Esophagus mucosa (tissue), 1 donor: ENCODE data around the gene BPIFA1. TPM values are rescaled to one million over a fixed set of nuclear protein-coding genes. Genes with fewer than 3 reads are reported as not detected.
A peak's percentile ranks its signal among the peaks of the same experiment; 100 is the strongest.

ENCODE experiments used
- ATAC-seq: fragments of 200-7000 bp; cut with Tn5 transposase; one replicate; pipeline ENCODE4 v1.9.1; 2020
- total RNA-seq: library from RNA; stranded (reverse); gene quantifications from one replicate; pipeline ENCODE4 v1.2.4, GENCODE V29; 2023
- donor health status: DM: yes; HTN: yes; CAD: no.

The BPIFA1 gene
- total RNA-seq, 1 donor from 2014 or later = not detected

GRCh38 chr20:33279261-33279910, 43.6 kb downstream of the BPIFA1 start:
- ATAC-seq = no peak

DNA sequence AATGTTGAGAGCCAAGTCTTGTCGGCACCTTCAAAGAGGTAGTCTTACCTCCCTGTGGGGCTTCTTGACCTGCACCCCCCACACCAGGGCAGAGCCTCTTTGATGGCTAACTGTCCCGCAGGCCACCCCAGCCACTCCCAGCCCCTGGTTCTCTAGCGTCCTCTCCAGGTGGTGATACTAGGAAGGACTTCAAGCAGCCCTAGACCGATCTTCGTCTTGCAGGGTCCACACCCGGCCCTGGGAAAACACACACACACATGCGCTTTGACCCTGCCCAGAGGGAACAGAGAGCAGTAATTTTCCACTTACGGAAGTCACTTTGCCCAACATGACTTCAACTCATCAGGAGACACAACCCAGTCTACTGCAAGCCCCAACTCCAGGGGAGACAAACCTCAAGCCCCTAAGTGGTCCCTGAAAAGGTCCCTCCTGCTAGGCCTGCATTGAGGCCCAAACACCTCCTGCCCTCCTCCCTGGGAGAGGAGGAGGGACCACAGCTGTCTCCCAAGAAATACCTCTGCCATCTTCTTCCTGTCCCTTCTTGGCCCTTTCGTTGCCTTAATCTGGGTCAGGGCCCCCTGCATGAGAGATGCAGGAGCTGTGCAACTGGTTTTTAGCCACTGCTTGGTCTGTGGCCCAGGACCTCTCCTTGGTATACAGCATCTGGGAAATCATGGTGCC, 44.3 kb downstream of the BPIFA1 start:
- no peak for ATAC-seq

DNA sequence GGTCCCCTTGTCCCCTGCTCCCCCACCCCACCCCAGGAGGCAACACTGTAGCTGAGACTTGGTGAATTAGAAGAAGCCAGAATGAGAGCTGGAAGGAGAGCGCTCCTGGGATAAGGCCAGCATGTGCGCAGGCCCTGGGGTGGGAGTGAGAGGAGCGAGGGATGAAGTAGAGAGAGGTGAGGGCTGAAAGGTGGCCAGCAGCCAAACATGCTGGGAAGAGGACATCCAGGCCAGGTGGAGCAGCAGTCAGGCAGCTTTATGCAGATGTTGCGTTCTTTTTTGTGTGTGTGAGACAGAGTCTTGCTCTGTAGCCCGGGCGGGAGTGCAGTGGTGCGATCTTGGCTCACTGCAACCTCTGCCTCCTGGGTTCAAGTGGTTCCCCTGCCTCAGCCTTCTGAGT, 45.0 kb downstream of the BPIFA1 start:
- ATAC-seq = no peak

- no peak for ATAC-seq
Measured at GRCh38 chr20:33281550-33282146, 45.9 kb downstream of the BPIFA1 start.

GRCh38 chr20:33282196-33282934, 46.6 kb downstream of the BPIFA1 start:
- ATAC-seq = no peak

DNA sequence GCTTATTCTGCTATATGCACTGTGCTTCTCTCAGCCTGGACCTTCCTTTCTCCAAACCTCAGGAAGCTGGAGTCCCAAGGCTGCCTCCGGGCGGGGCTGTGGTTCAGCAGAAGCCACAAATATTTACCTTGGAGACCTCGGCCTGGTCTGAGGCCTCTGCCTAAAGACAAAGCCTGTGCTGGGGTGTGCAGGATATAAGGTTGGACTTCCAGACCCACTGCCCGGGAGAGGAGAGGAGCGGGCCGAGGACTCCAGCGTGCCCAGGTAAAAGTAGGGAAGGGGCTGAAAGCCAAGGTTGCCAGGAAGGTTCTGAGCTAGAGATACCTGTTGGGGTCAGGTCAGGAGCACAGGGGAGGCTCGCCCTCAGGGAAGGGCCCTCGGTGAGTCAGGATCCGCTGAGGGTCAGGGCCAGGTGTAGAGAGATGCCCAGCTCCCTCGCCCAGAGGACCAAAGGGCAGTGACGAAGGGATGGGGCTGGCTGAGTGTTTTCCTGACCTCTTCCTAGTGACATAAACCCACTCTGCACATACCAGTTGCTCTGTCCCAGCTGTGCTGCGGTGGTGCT, 47.3 kb downstream of the BPIFA1 start, which contains the start of gene BPIFB1:
TSS of gene BPIFB1 (plus strand) at position 224 of the 565 bp plus-strand sequence. CDS start 2,860 bp downstream, outside the sequence.
- ATAC-seq = no peak

DNA sequence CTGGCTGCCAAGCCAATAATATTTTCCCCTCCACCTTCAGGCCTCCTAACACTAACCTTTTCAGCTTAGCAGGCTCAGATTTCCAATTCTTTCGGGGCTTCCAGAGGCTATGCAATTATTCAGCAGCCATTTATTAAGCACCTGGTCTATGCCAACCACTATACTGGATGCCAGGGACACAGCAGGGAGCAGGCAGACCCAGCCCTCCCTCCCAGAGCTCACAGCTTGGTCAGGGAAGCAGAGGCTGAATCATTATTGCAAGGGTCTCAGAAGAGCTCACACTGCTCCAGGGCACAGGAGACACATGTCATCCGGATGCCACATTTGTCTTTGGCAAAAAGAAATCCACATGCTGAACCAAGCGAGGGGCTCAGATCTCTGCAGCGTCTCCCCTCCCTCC, 48.5 kb downstream of the BPIFA1 start:
- no peak for ATAC-seq

DNA sequence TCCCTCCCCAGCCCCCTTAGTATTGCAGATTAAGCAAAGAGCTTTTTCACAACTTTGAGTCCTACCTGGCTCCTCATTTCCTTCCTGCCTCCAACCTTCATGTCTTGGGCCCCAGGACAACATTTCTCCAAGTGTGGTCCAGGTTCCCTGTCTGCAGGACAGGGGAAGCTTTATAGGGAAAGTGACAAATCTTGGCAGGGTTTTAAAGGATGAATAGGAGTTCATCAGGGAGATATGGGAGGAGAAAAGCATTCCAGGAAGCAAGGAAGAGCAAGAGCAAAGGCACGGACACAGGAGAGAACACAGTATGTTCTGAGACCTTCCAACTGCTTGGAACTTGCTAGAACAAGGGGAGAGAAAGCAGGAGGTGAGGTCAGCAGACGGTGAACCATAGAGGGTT, 49.1 kb downstream of the BPIFA1 start:
- ATAC-seq = no peak

DNA sequence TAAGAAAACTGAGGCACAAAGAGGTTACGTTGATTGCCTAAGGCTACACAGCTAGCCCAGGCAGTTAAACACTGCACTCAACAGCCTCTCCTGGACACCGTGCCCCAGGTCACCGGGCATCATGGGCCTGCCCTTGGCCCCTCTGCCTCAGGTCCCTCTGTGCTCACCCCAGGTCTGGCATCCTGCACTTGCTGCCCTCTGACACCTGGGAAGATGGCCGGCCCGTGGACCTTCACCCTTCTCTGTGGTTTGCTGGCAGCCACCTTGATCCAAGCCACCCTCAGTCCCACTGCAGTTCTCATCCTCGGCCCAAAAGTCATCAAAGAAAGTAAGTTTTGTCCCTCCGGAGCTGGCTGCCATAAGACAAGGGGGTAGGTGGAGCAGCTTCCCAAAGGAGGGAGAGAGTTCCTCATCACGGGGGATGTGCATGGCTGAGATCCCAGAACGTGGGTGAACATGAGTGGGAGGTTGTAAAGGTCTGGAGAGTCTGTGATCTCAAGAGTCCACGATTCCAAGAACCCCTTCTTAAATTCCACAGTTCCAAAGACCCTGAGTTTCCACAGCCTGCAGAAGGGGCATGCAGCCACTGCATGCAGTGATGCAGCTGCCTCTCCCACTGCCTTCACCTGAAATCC, 50.2 kb downstream of the BPIFA1 start:
- no peak for ATAC-seq

- no peak for ATAC-seq
Measured at GRCh38 chr20:33287884-33288283, 52.1 kb downstream of the BPIFA1 start.

- ATAC-seq = no peak
Measured at GRCh38 chr20:33290852-33291251, 55.1 kb downstream of the BPIFA1 start.

DNA sequence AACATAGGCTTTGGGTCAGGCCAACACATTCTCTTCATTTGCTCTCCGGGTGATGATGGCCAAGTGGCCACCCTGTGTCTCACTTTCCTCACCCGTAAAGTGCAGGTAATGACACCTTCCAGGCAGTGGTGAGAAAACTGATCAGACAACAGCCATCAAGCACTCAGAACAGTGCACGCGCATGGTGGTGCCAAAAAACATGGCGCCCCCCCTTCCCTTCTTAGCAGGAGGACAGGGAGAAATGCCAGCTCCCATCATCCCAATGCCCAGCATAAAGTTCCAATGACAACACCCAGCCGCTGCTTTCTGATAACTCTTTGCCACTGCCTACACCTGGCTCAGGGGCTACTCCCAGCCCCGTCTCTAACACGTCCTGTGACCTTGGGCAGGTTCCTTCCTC, 55.6 kb downstream of the BPIFA1 start:
- ATAC-seq = no peak

DNA sequence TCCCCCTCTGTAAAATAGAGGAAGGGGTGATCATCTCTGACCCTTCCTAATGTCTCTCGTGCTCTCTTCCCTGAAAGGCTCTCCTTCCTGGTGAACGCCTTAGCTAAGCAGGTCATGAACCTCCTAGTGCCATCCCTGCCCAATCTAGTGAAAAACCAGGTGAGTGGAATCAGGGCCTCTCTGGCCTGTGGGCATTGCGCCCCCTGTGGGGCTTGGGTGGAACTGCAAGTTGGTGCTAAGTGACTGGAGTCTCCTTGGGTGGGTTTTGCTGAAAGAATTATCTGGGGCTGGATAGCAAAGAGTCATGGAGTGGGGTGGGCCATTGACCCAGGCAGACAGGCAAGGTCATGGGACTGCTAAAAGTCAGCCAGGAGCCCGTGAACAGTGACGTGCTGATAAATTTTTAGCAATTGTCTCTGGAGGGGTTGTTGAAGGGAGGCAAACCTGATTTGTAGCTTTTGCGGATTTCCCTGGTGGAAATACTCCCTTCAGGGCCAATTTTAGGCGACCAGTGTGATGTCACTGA, 56.1 kb downstream of the BPIFA1 start:
- ATAC-seq = peak; percentile 52

Other genes starting within 250 kb of the BPIFA1 start
- gene SUN5, start 231.6 kb upstream of the BPIFA1 start, total RNA-seq = not detected
- gene BPIFB2, start 228.3 kb upstream of the BPIFA1 start, total RNA-seq = 2.0 TPM
- not detected for gene BPIFB6, start 204.3 kb upstream of the BPIFA1 start, total RNA-seq
- not detected for gene BPIFB3, start 182.1 kb upstream of the BPIFA1 start, total RNA-seq
- gene BPIFB4, start 156.4 kb upstream of the BPIFA1 start, total RNA-seq = not detected
- not detected for gene BPIFA2, start 67.8 kb upstream of the BPIFA1 start, total RNA-seq
- gene BPIFA3, start 18.6 kb upstream of the BPIFA1 start, total RNA-seq = not detected
- gene BPIFB1, start 47.2 kb downstream of the BPIFA1 start, total RNA-seq = 8.3 TPM
- gene CDK5RAP1, start 165.5 kb downstream of the BPIFA1 start, total RNA-seq = 14.7 TPM
- gene SNTA1, start 207.8 kb downstream of the BPIFA1 start, total RNA-seq = 4.7 TPM